ENCODE results near the gene EPS15.

Gene EPS15

DNA sequence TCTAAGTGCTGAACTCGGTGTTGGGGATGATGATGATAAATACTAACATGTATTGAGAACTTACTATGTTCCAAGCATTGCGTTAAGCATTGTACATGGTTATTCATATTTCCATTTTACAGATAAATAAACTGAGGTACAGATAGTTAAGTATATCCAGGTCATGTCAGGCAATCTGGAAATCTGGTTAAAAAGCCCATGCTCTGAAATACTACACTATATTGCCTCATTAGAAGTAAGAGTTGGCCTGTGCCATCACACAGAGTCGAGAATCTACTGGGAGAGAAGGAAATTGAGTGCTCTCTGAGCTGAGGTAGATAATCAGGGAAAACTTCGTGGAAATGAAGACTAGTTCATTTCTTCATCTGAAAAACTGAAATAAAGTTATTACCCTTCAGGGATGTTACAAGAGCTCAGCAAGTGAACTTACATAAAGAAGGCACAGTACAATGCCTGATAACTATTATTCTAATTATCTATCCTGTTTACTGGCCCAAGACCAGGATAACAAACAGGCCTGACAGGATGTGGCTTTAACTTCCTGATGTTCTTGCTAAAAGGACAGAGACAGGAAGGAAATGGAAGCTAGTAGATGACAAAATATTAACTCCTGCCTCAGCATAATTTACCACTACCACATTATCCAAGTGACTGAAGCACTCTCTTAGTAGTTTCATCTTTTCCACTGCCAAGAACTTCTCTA, 85.6 kb downstream of the EPS15 start:
- H3K4me3 ChIP-seq (ENCODE audit: low read depth, low read length), result no peak overlapping the region
- in situ Hi-C loops (cut with HindIII; ENCODE audit: low sequenced_read_pairs), result no loop called here
- DNase-seq (ENCODE audit: low read depth, low spot score), result no peak
- TF ChIP-seq, protein P1, sequence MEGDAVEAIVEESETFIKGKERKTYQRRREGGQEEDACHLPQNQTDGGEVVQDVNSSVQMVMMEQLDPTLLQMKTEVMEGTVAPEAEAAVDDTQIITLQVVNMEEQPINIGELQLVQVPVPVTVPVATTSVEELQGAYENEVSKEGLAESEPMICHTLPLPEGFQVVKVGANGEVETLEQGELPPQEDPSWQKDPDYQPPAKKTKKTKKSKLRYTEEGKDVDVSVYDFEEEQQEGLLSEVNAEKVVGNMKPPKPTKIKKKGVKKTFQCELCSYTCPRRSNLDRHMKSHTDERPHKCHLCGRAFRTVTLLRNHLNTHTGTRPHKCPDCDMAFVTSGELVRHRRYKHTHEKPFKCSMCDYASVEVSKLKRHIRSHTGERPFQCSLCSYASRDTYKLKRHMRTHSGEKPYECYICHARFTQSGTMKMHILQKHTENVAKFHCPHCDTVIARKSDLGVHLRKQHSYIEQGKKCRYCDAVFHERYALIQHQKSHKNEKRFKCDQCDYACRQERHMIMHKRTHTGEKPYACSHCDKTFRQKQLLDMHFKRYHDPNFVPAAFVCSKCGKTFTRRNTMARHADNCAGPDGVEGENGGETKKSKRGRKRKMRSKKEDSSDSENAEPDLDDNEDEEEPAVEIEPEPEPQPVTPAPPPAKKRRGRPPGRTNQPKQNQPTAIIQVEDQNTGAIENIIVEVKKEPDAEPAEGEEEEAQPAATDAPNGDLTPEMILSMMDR (IDR thresholded peaks at IDR 0.05; ENCODE audit: low read depth, low read length), result no peak

DNA sequence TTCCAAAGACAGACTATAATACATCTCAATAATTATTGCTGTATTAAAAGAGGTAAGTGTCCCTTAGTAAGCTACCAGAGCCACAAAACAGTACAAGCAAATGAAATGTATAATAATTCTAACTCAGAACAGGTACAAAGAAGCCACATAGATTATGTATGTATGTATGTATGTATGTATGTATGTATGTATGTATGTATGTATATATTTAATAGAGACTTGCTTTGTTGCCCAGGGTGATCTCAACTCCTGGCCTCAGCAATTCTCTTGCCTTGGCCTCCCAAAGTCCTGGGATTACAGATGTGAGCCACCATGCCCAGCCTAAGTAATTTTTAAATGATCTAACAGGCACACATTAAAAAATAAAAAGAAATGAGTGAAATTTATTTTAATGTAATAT, 86.9 kb downstream of the EPS15 start:
- in situ Hi-C loops (cut with HindIII; ENCODE audit: low sequenced_read_pairs), result no loop called here
- no peak overlapping the region for H3K4me3 ChIP-seq (ENCODE audit: low read depth, low read length)
- TF ChIP-seq, protein P1 (IDR thresholded peaks at IDR 0.05; ENCODE audit: low read depth, low read length), result no peak
- DNase-seq (ENCODE audit: low read depth, low spot score), result no peak

DNA sequence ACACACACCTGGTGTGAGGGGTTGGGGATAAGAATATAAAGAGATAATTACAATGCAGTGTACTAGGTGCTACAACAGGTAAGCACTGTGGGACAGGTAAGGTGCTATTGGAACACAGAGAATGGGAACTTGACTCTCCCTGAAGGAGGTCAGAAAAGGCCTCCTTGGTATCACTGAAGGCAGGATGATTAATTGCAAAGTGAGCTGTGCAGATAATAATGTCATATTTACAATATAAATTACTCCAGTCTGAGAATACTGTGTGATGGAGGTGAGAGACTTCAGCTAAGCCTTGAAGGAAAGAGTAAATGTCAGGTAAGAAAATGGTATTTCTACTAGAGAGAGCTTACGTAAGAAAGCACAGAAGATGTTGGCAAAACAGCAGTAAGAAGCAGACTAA, 91.6 kb downstream of the EPS15 start:
- in situ Hi-C loops (cut with HindIII; ENCODE audit: low sequenced_read_pairs), result no loop called here
- DNase-seq (ENCODE audit: low read depth, low spot score), result no peak
- TF ChIP-seq, protein P1 (IDR thresholded peaks at IDR 0.05; ENCODE audit: low read depth, low read length), result no peak
- H3K4me3 ChIP-seq (ENCODE audit: low read depth, low read length), result no peak overlapping the region

DNA sequence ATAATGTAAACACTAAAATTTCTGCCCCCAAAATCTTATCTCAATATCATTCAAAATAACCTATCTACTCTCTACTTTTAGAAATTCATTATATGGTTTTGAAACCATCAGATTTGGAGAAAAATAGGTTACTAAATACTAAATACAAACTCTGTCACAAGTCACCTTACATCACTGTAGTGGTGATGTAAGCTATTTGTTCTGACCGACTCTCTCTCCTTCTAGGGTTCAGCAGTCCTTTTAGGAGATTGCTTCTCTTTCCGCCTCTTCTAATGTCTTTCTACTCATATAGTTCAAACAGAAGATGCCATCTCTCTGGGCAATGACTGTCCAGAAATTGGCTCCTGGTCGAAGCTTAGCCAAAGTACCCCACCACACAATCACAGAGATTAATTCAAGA, 93.1 kb downstream of the EPS15 start:
- in situ Hi-C loops (cut with HindIII; ENCODE audit: low sequenced_read_pairs), result no loop called here
- no peak for DNase-seq (ENCODE audit: low read depth, low spot score)
- TF ChIP-seq, protein P1 (IDR thresholded peaks at IDR 0.05; ENCODE audit: low read depth, low read length), result no peak
- H3K4me3 ChIP-seq (ENCODE audit: low read depth, low read length), result no peak overlapping the region

DNA sequence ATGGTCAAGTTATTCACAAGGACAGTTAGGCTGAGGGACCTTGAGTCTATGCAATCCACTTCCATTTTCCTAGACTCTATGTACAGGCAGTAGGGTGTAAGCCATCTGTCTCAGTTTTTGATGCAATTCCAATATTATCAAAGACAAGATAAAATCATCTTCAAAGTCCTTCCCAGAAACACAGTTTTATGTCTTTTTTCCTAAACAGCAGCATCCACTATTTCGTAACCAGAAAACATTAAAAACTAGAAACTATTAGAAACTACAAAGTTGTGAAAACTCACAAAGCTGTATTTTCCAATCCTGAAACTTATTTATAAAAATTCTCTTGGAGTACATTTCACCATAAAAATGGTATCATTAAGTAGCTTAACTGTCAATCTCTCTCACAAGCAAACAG, 93.8 kb downstream of the EPS15 start:
- H3K4me3 ChIP-seq (ENCODE audit: low read depth, low read length), result no peak overlapping the region
- in situ Hi-C loops (cut with HindIII; ENCODE audit: low sequenced_read_pairs), result no loop called here
- TF ChIP-seq, protein P1 (IDR thresholded peaks at IDR 0.05; ENCODE audit: low read depth, low read length), result no peak

DNA sequence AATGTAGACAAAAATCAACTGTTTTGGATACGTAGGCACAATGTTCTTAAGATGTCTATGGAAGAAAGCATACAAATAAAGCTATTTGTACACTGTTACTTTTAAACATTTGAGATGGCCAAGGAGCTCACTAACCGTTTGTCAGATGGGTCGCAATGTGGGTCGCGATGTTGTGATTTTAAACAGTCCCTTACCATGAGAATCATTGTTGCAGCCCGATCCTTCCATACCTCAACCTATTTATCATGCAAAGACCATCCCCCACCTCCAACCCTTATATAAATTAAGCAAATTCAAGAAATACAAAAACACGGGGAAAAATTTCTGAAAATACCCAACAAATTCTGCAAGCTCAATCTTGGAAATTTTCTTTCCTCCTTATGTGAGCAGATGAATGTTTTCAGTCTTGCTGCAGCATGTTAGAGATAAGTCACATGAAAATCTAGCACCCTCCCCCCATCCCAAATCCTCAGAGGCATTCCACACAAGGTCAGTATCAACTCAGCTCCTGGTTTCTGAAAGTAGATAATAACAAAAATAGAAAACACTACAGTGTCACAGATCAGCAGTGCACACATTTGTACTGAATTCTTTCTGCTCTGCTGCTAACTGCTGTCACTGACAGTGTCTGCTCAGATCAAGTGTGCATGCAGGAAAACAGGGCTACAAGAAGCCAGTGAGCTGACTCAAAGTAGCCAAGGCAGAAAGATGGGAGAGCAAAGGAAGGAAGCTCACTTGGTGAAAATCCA, 95.8 kb downstream of the EPS15 start:
- TF ChIP-seq, protein P1 (IDR thresholded peaks at IDR 0.05; ENCODE audit: low read depth, low read length), result no peak
- DNase-seq (ENCODE audit: low read depth, low spot score), result no peak
- no peak overlapping the region for H3K4me3 ChIP-seq (ENCODE audit: low read depth, low read length)
- in situ Hi-C loops (cut with HindIII; ENCODE audit: low sequenced_read_pairs), result no loop called here

More for the DNA sequence above, 93.8 kb downstream of the EPS15 start:
- no peak for DNase-seq (ENCODE audit: low read depth, low spot score)

All from astrocyte of the spinal cord (primary cell).